Lower lobe of right lung (tissue), 2 donors: ENCODE measurements around the gene HES5. TPM values are rescaled to one million over a fixed set of nuclear protein-coding genes. Genes with fewer than 3 reads are reported as not detected.
A peak's percentile ranks its signal among the peaks of the same experiment; 100 is the strongest.

Experiments
- ATAC-seq, 2 donors: fragments of 200-7000 bp; cut with Tn5 transposase; one replicate each; pipeline ENCODE4 v1.9.1; 2020 to 2022; ENCODE audit warnings: mild to moderate bottlenecking in 2 of 2, moderate library complexity in 2 of 2
- DNase-seq: peaks from one replicate; pipeline ENCODE4 v3.0.0-alpha.2; 2020
- H3K27ac ChIP-seq: fragments of 200-600 bp; one replicate; pipeline ENCODE4 v1.8.0; 2022
- H3K27me3 ChIP-seq: fragments of 200-600 bp; one replicate; pipeline ENCODE4 v1.8.0; 2022; ENCODE audit warnings: low read depth
- H3K36me3 ChIP-seq: fragments of 200-600 bp; one replicate; pipeline ENCODE4 v1.8.0; 2022; ENCODE audit warnings: mild to moderate bottlenecking
- H3K4me1 ChIP-seq: fragments of 200-600 bp; one replicate; pipeline ENCODE4 v1.8.0; 2022
- H3K4me3 ChIP-seq: fragments of 200-600 bp; one replicate; pipeline ENCODE4 v1.8.0; 2022; ENCODE audit warnings: mild to moderate bottlenecking
- H3K9me3 ChIP-seq: fragments of 200-600 bp; one replicate; pipeline ENCODE4 v1.8.0; 2022
- intact Hi-C: fragments of 100-400 bp; cut with DNase I; formaldehyde crosslinking; loops from one replicate; pipeline ENCODE4 v1.11.0; 2022
- total RNA-seq: library from RNA; stranded (reverse); fragmentation: NEBNext Ultra II Directional; extraction: Animal tissue kit (Norgen Biotek cat#: 25700); gene quantifications from one replicate; pipeline ENCODE4 v1.2.1, GENCODE V29; 2021
- TF ChIP-seq, protein P1 (sequence below): fragments of 200-600 bp; IDR thresholded peaks from one replicate; pipeline ENCODE4 v1.8.0; 2022; ENCODE audit warnings: antibody characterized with exemption, mild to moderate bottlenecking
- donor health status: DM: no; HTN: yes; CAD: no; lungs with severe emphysema.

HES5 gene
- total RNA-seq, 1 donor from 2014 or later: 1.5 TPM

DNA sequence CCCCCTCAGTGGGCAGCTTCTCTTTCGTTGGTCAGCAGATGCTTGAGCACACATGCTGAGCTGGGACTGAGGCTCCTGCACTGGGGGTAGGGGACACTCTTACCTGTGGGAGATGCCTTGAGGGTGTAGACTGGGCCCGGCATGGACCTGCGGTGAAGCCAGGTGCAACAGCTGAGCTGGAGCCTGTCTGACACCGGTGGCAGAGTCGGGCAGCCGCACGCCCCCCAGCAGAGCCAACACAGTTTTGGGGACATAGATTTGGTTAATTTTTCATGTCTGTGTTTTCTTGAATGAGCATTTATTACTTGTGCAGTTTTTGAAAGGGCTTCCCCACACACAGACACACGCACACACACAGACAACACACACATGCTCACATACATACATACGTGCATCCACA, 5.9 kb upstream of the HES5 start:
- Histone ChIP-seq H3K4me3 (no peak overlapping the region), H3K4me1 (peaks cover 28% of the 10 kb centered on the region), H3K27ac (no peak overlapping the region), H3K27me3 (peaks cover 39% of the 10 kb centered on the region), H3K36me3 (no peaks in the 10 kb centered on the region), H3K9me3 (no peaks in the 10 kb centered on the region)
- intact Hi-C loops: no loop called here
- ATAC-seq (no peak), DNase-seq (no peak)
- TF ChIP-seq, protein P1, sequence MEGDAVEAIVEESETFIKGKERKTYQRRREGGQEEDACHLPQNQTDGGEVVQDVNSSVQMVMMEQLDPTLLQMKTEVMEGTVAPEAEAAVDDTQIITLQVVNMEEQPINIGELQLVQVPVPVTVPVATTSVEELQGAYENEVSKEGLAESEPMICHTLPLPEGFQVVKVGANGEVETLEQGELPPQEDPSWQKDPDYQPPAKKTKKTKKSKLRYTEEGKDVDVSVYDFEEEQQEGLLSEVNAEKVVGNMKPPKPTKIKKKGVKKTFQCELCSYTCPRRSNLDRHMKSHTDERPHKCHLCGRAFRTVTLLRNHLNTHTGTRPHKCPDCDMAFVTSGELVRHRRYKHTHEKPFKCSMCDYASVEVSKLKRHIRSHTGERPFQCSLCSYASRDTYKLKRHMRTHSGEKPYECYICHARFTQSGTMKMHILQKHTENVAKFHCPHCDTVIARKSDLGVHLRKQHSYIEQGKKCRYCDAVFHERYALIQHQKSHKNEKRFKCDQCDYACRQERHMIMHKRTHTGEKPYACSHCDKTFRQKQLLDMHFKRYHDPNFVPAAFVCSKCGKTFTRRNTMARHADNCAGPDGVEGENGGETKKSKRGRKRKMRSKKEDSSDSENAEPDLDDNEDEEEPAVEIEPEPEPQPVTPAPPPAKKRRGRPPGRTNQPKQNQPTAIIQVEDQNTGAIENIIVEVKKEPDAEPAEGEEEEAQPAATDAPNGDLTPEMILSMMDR: no peak

- H3K36me3 ChIP-seq: no peaks in the 10 kb centered on the region
- H3K4me1 ChIP-seq: peaks cover 32% of the 10 kb centered on the region
- no peaks in the 10 kb centered on the region for H3K9me3 ChIP-seq
- H3K27ac ChIP-seq: peak overlapping the region; percentile 58
- intact Hi-C loops: no loop called here
- DNase-seq (no peak), ATAC-seq (no peak)
- no peak overlapping the region for H3K4me3 ChIP-seq
- TF ChIP-seq, protein P1: no peak
- peaks cover 39% of the 10 kb centered on the region for H3K27me3 ChIP-seq
Observed at GRCh38 chr1:2535455-2535854, 5.4 kb upstream of the HES5 start.

DNA sequence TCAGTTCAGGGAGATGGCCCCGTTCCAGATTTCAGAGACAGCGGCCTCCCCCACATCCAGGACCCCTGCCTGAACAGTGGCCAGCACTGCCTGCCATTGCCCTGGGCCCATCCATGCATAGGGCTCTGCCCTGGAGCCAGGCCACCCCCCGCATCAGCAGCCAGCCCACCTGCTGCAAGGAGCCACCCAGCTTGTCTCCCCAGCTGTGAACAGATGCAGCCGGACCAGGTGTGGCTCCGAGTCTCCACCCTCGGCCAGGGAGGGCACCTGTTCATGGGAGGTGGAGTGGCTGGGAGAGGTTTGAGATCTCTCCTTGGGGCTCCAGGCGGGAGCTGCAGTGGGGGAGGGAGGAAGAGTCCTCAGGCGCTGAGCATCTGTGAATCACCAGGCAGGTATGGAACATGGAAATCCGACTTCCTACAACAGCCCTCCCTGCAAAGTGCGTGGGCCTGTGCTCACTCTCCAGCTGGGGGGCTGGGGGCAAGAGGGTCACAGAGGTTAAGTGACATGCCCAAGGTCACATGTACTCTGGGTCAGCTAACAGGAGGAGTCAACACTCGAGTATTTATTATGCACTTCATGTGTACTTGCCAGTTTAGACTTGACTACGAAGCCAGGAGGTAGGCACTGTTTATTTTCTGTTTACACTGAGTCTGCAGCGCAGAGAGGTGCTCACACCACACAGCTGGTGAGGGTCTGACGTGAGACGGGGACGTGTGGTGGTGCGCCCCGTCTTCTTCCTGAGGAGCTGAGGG, 4.8 kb upstream of the HES5 start:
- H3K9me3 ChIP-seq: no peaks in the 10 kb centered on the region
- ATAC-seq (peak; percentile 77 to 81), DNase-seq (peak; percentile 76)
- TF ChIP-seq, protein P1: no peak
- H3K4me3 ChIP-seq: no peak overlapping the region
- H3K27ac ChIP-seq: peak overlapping the region; percentile 58
- no peaks in the 10 kb centered on the region for H3K36me3 ChIP-seq
- intact Hi-C loops: no loop called here
- H3K27me3 ChIP-seq: peaks cover 39% of the 10 kb centered on the region
- H3K4me1 ChIP-seq: peaks cover 38% of the 10 kb centered on the region

GRCh38 chr1:2534315-2534686, 4.2 kb upstream of the HES5 start:
- Histone ChIP-seq H3K4me3 (no peak overlapping the region), H3K9me3 (no peaks in the 10 kb centered on the region), H3K27me3 (peaks cover 41% of the 10 kb centered on the region), H3K4me1 (peaks cover 40% of the 10 kb centered on the region), H3K36me3 (no peaks in the 10 kb centered on the region), H3K27ac (peak overlapping the region; percentile 58)
- intact Hi-C loops: no loop called here
- ATAC-seq (no peak), DNase-seq (no peak)
- TF ChIP-seq, protein P1: no peak

GRCh38 chr1:2533365-2533764, 3.3 kb upstream of the HES5 start:
- Histone ChIP-seq H3K9me3 (no peaks in the 10 kb centered on the region), H3K36me3 (no peaks in the 10 kb centered on the region), H3K27me3 (peaks cover 48% of the 10 kb centered on the region), H3K4me3 (no peak overlapping the region), H3K27ac (no peak overlapping the region), H3K4me1 (peaks cover 49% of the 10 kb centered on the region)
- TF ChIP-seq, protein P1: no peak
- no peak for DNase-seq
- intact Hi-C loops: no loop called here
- ATAC-seq: no peak
